AG08396 (cell line): ENCODE measurements around the gene CPNE7.
A peak's percentile ranks its signal among the peaks of the same experiment; 100 is the strongest.
"Not testable (repeated sequence)": the region's sequence is repeated elsewhere in the genome, so short reads cannot be mapped to it uniquely, and the experiment has no call there.

Experiments used
- DNase-seq: peaks from one replicate; pipeline ENCODE4 v3.0.0; 2012; ENCODE audit warnings: low spot score, mixed read lengths

Gene CPNE7

DNA sequence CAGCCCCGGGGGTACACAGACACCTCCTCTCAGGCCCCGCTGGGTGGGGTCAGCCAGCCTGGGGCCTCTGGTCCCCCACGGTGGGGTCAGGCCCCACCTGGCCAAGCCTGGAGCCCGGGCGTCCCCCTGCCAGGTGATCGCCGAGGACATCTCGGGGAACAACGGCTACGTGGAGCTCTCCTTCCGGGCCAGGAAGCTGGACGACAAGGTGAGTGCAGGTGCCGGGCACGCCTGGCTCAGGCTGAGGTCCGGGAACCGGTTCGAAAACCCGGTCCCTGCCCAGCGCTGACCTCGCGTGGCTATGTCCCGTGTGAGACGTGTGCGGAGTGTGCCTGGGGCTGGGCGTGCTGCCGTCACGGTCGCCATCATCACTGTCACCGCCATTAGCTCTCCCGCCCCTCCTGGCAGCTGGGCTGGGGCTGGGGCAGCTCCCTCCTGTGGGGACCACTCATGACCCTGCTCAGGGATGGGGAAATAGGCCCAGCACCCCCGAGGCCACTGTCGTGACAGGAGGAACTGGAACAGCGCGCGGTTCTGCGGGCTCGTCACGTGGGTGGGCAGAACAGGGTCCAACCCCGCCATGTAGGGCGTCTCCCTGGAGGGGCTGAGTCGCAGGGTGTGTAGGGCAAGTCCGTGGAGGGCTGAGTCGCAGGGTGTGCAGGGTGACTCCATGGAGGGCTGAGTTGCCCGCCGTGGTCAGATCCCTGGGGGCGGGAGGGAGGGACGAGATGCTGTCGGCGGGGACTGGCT lies 8.5 kb downstream of the CPNE7 start:
- DNase-seq = no peak

DNA sequence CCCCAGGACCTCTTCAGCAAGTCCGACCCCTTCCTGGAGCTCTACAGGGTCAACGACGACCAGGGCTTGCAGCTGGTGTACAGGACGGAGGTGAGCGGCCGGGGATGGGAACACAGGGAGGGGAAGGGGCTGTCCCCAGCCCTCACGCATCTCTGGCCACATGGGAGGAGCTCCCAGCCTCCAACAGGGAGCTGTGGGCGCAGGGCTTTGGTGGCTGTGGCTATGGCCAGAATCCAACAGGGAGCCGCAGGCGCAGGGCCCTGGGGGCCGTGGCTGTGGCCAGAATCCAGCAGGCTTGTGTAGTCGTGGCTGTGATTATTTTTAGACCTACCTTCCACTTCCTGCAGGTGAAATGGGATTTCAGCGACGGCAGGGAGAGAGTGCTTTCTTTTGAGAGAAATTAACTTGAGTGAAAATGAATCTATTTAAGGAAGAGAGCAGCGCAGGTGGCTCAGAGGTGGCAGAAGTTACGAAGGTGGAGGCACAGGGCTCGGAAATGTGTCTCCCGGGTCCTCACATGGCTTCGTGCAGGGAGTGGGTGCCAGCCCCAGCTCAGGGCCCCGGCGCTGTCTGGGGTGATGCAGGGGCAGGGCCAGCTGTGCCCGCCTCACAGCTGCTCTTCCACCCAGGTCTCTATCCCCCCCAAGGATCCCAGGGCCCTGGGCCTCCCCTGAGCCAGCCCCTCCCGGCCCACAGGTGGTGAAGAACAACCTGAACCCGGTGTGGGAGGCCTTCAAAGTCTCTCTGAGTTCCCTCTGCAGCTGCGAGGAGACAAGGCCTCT lies 9.4 kb downstream of the CPNE7 start:
- no peak for DNase-seq

DNA sequence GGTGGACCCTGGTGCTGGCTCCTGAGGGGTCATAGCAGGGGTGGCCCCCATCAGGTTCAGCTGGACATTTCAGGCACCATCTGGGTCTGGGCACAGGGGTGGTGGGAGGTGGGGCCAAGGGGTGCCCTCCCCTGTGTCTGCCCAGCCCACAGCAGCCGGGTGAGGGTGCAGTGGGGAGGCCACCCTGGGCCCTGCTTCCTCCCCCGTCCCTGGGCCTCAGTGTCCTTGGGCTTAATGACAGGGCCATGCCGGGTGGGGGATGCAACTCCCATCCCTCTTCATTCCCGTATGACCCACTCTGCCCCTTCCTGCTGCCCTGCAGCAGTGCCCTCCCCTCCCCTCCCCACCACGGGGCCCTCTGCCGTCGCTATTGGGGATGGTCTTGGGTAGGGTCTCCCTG lies 10.7 kb downstream of the CPNE7 start:
- no peak for DNase-seq

DNA sequence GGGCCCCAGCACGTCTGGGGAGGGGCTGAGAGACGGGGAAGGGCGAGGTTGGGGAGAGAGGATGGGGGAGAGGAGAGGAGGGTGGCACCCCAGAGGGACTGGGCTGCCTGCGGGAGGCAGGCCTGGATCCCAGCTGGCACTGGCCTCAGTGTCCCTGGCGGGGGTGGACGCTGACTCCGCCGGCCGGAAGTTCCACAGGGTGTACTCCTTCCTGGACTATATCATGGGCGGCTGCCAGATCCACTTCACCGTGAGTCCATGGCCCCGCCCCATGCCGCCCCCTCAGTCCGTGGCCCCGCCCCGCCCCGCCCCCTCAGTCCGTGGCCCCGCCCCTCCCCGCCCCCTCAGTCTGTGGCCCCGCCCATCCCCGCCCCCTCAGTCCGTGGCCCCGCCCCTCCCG lies 11.3 kb downstream of the CPNE7 start:
- no peak for DNase-seq

DNA sequence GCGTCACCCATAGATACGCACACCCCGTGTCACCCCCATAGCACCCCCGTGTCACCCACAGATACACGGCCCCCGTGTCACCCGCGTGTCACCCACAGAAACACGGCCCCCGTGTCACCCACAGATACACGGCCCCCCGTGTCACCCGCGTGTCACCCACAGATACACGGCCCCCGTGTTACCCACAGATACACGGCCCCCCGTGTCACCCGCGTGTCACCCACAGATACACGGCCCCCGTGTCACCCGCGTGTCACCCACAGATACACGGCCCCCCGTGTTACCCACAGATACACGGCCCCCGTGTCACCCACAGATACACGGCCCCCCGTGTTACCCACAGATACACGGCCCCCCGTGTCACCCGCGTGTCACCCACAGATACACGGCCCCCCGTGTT lies 12.1 kb downstream of the CPNE7 start:
- not testable (repeated sequence) for DNase-seq

DNA sequence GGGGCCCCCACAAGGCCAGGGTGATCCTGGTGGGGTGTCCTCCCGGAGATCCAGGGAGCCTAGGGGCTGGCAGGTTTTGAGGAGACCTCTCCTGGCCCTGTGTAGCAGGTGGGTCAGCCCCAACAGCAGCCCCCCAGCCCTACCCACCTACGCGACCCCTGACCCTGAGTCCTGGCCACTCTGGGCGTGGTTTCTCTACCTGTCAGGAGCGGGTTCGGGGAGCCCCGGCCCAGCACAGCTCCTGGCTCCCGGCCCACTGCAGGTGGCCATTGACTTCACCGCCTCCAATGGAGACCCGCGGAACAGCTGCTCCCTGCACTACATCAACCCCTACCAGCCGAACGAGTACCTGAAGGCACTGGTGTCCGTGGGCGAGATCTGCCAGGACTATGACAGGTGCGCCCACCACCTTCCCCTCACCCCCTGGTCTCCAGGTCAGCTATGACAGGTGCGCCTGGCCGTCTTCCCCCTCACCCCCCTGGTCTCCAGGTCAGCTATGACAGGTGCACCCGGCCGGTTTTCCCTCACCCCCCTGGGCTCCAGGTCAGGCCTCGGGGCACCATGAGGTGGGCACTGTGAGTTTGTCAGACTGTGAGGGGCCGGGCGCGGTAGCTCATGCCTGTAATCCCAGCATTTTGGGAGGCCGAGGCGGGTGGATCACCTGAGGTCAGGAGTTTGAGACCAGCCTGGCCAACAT lies 13.0 kb downstream of the CPNE7 start:
- no peak for DNase-seq

DNA sequence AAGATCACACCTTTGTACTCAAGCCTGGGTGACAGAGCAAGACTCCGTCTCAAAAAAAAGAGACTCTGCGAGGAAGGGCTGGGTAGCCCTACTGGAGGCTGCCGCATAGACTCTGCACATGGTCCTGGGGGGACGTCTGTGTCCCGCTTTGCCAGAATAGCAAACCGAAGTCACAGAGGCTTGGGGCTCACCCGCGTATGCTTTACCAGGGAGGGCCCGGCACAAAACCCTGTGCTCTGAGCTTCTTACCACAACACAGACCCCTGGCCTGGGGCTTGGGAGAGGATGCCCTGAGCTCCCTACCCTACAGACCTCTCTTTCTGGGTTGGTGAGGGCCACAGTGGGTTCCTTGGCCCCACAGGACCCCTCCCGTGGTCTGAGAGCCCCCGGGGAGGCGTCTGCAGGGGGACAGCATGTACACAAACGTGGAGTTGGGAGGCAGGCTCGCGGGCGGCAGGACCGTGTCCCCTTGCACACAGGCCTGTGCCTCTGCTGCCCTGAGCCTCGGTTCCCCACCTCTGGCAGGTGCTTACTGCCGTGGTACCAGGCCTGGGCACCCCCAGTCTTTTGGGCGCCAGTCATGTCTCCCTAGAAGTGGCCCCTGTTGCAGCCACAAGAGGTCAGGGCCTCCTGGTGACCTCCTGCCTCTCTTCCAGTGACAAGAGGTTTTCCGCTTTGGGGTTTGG lies 13.8 kb downstream of the CPNE7 start:
- no peak for DNase-seq

DNA sequence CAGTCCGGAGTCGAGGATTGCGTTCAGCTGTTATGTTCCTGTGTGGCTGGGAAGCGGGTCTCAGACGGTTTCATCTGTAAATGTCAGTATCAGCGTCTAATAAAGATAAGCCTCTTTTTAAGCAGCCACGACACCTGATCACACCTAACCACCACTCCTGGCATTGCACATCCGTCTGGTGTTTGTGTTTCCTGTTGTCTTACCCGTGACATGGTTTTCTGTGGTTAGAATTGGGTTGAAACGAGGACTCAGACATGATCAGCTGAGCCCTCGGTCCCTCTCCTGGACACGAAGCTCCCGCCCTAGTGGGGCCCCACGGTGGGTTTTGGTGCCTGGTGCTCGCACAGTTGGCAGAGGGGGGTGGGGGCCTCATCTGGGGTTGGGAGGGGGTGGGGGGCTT lies 18.3 kb downstream of the CPNE7 start:
- DNase-seq = no peak

DNA sequence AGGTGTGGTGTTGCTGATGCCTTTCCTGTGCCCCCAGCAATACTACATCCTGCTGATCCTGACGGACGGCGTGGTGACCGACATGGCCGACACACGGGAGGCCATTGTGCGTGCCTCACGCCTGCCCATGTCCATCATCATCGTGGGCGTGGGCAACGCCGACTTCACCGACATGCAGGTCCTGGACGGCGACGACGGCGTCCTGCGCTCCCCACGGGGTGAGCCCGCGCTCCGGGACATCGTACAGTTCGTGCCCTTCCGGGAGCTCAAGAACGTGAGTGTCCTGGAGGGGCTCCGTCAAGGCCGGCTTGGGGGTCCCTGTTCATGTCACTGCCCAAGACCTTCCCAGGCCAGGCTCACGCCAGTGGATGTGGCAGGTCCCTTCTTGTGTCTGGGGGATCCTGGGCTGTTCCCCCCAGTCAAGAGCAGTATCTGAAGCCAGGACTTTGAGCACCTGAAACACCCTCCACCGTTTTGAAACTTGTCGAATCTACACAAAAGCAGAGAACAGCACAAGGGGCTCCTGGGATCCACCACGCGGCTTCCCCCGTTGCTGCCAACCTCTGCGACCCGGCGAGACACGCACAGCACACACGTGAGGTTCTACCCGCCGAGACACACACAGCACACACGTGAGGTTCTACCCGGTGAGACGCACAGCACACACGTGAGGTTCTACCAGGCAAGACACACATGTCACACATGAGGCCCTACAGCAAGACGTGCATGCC lies 19.9 kb downstream of the CPNE7 start:
- DNase-seq = no peak

DNA sequence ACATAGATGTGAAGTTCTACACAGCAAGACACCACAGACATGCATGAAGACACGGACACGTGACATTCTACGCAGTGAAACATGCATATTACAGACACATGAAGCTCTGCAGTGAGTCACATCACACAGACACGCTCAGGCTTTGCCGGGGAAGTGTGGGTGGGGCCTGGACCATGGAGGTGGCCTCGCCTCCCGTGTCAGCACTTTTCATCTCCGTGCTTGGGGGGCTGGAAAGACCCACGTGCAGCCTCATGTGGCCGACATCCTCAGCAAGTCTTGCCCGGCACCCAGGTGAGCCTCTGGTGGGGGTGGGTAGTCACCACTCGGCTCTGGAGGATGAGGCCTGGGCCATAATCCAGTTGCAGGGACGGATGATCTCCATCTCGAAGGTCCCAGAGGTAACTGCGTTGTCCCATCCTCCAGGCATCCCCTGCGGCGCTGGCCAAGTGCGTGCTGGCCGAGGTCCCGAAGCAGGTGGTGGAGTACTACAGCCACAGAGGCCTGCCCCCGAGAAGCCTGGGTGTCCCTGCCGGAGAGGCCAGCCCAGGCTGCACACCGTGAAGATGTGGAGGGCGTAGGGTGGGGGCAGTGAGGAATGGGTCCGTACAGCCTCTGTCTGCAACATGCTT lies 20.6 kb downstream of the CPNE7 start:
- no peak for DNase-seq

DNA sequence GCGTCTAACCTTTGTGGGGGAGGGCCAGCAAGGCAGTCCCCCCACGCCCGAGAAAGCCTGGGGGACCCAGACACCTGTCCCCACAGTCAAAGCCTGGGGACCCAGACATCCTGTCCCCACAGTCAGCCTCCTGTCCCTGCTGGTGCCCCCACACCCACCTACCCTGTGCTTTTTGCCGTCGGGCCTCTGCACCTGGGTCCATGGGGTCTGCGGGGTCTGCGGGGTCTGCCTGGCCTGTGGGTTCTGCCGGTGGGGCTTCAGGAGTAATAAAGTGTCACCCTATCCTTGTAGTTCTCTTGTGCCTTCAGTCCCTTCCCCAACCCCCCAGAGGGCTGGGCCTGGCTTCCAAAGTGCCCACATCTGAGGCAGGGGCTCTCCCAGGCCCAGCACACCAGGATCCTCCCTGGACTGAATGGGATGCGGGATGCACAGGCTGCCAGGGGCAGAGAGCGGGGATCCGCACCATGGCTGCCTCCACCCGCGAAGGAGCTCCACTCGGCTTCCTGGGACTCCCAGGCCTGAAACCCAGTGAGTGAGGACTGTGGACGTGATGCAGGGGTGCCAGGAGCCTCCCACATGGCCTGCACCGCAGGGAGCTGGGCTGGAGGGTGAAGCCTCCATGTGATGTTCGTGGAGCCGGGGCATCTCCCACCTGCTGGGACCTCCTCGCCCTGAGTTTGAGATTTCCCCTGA lies 21.5 kb downstream of the CPNE7 start:
- no peak for DNase-seq

DNA sequence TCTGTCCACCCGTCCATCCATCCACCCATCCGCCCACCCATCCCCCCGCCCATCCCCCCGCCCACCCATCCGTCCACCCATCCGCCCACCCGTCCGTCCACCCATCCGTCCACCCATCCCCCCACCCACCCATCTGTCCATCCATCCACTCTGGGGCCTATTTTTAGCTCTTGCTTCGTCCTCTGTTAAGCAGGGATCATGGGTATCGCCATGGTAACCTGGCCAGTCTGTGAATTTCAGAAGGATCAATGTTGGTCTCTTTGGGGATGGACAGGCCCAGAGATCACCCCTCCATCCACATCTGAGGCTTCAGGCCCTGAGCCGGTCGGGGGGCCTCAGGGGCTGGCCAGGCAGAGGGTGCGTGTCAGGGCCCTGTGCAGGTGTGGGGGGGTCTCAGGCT lies 22.6 kb downstream of the CPNE7 start:
- peak; percentile 76 for DNase-seq

DNA sequence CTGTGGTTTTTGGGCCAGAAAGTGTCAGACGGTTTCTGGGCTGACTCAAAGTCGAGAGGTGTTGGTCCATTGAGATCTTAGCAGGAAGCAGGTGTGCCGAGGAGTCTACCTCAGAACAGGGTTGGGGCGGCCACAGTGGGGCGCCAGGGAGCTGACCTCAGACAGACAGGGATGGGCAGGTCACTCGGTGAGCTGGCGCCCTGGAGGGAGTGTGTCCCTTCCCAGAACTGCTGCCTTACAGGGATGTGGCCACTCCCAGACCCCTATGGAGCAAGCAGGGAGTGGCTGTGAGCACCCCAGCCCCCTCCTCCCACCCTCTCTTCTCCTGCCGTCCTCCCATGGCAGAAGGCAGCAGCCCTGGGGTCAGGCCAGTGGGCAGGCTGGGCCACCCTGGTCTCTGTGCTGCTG lies 23.9 kb downstream of the CPNE7 start:
- DNase-seq = no peak

DNA sequence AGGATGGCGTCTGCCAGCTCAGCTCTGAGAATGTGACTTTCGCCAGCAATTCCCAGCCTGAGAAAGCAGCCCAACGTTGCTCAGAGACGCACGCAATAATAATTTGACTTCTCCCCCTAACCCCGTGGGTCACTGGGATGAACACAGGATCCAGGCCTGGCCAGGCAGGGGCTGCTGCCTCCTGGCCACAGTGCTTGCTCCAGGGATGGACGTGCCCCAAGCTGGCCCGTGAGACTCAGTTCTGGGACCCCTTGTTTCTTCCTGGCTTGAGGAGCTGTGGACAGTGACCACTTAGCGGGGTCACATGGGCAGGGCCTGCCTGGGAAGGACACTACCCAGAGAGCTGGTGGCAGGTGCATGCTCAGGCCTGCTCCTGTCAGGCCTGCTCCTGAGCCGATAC lies 24.3 kb downstream of the CPNE7 start:
- no peak for DNase-seq

DNA sequence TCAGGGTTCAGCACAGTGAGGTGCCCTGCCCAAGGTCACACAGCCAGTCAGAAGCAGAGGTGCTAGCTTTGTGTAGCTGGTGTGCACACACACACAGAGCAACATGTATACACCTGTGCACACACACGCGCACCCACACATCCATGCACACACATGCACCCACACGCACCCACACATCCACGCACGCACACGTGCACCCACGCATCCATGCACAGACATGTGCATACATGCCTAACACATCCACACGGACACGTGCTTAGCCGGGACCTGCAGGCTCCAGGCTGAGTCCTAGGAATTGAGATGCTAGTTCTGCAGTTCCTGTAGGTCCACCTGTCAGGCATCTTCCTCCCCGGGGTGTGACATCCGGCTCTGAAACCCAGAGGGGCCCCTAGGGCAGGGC lies 24.9 kb downstream of the CPNE7 start:
- DNase-seq = no peak

DNA sequence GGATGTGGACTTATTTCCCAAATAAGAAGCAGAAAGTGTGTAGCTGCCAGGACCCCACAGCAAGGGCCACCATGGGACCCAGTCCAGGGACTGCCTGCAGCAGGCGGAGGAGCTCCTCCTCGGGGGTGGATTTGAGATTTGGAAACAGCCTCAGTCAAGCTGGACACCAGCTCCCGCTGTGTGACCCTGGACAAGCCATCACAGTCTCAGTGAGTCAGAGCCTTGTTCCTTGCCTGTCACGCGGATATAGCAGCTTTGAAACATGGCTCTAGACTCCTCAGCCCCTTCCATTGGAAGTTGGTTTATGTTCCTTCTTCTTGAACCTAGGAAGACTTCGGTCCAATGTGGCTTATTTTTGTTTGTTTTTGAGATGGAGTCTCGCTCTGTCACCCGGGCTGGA lies 25.4 kb downstream of the CPNE7 start:
- DNase-seq = no peak

DNA sequence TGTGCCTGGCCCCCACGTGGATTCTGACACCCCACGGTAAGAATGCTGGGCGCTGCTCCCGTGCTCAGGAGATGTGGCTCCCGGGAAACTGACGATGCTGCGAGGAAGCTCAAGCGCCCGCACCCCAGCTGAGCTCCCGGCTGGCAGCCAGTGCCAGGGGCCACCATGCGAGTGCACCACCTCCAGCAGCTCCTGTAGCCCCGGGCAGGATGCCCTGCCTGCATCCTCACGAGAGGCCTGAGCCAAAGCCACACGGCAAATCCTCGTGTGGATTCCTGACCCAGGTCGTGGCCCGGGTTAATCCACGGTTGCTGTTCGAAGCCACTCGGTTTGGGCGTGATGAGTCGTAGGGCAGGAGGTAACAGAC lies 26.3 kb downstream of the CPNE7 start:
- DNase-seq = no peak

DNA sequence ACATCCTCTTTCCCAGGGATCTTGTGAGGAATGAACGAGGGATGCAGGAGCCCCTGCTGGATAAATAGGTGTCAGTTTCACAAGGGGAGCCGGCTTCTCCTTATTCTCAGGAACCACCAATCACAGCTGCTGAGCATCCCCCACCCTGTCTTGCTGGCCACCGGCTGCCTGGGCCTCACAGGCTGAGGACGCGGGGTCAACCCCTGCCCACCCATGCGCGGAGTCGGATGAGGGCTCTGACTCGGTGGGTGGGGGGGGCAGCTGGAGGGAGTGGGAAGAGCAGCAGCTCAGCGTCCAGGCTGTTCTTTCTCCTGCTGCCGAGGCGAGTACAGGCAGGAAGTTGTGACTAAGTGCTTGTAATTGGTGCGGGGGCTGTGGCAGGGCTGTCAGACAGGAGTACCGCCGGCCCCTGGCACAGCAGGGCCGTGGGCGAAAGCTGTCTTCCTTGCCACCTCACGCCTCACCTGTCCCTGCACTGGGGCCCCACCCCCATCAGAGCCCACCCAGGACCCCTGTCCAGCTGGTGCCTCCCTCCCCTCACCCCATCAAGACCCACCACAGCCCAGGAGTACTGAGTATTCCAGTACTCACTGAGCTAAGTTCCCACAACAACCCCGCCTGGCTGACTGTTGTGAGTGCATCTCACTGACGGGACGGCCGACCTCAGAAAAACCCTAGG lies 26.9 kb downstream of the CPNE7 start:
- DNase-seq = peak; percentile 91

DNA sequence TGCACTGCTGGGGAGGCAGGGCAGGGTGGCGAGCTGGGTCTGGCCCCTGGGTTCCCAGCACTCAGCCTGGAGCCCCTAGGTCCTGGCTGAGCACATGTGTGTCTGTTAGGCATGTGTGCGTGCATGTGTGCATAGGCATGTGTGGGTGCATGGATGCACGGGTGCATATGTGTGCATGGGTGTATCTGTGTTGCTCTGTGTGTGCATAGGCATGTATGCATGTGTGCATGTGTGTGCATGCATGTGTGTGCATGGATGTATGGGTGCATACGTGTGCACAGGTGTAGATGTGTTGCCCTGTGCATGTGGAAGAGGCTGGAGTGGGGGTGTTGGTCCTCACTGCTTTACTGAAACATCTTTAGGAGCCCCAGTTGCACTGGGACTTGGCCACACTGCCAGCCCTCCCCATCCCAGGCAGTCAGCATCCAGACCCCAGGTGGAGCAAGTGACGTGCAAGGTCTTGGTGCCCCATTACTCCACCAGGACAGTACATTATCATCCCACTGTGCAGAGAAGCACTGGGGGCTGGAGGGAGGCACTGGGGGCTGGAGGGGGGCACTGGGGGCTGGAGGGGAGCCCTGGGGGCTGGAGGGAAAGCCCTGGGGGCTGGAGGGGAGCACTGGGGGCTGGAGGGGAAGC lies 27.5 kb downstream of the CPNE7 start:
- no peak for DNase-seq

DNA sequence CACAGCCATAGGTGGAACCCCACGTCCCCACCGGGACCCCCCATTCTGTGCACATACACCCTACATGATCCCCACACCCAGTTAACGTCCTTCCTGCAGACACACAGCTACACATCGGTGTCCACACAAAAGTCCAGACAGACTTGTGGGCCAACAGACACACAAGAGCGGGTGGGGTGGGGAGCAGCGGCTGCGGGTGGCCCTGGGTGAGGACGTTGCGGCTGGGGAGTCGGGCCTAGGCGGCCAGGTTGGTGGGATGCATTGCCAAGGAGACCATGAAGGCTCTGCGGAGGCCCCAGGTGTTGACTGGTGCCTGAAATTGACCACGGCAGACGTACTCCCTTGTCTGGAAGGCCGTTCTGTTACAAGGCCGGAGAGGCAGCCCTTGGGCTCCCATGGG lies 29.2 kb downstream of the CPNE7 start:
- no peak for DNase-seq
